GM19351 (cell line): Measurements from ENCODE around the gene SLC25A53.
"Not testable (repeated sequence)": the region's sequence is repeated elsewhere in the genome, so short reads cannot be mapped to it uniquely, and the experiment has no call there.

Experiments
- ATAC-seq: cut with Tn5 transposase; IDR thresholded peaks from one replicate; pipeline ENCODE4 v1.9.1; 2021; ENCODE audit warnings: mild to moderate bottlenecking, moderate library complexity; ENCODE audit not compliant: unreplicated experiment

Gene SLC25A53

GRCh38 chrX:104075778-104076445 lies 80.9 kb downstream of the SLC25A53 start, which contains the start of gene TMSB15C:
TMSB15C (minus strand) TSS chrX:104076236.
- ATAC-seq = peak; percentile 98

- not testable (repeated sequence) for ATAC-seq
Measured at GRCh38 chrX:104062636-104063035, 94.2 kb downstream of the SLC25A53 start.

- not testable (repeated sequence) for ATAC-seq
Measured at GRCh38 chrX:104054956-104055355, 101.9 kb downstream of the SLC25A53 start.
